Endothelial cell (in vitro differentiated cells): ENCODE measurements around the gene DGUOK. TPM values are rescaled to one million over a fixed set of nuclear protein-coding genes. Genes with fewer than 3 reads are reported as not detected.

Experiments
- DNase-seq: peaks from one replicate; pipeline ENCODE4 v3.0.0; 2021; ENCODE audit warnings: low spot score
- H3K27ac Mint-ChIP-seq: one replicate; pipeline ENCODE4 v1.8.0; 2021; ENCODE audit warnings: mixed read lengths, inconsistent platforms; ENCODE audit not compliant: unreplicated experiment
- H3K27me3 Mint-ChIP-seq: one replicate; pipeline ENCODE4 v1.8.0; 2021; ENCODE audit warnings: mild to moderate bottlenecking, moderate library complexity, mixed read lengths, inconsistent platforms; ENCODE audit not compliant: unreplicated experiment
- H3K36me3 Mint-ChIP-seq: one replicate; pipeline ENCODE4 v1.8.0; 2021; ENCODE audit warnings: mild to moderate bottlenecking, low read depth, mixed read lengths, inconsistent platforms; ENCODE audit not compliant: unreplicated experiment
- H3K4me1 Mint-ChIP-seq: one replicate; pipeline ENCODE4 v1.8.0; 2021; ENCODE audit warnings: mild to moderate bottlenecking, mixed read lengths, inconsistent platforms; ENCODE audit not compliant: unreplicated experiment
- H3K4me3 Mint-ChIP-seq: one replicate; pipeline ENCODE4 v1.8.0; 2021; ENCODE audit warnings: mild to moderate bottlenecking, mixed read lengths, inconsistent platforms; ENCODE audit not compliant: unreplicated experiment
- H3K9me3 Mint-ChIP-seq: one replicate; pipeline ENCODE4 v1.8.0; 2021; ENCODE audit warnings: mixed read lengths, inconsistent platforms; ENCODE audit not compliant: unreplicated experiment
- total RNA-seq: library from RNA; stranded (reverse); fragmentation: NEBNext Ultra II Directional; extraction: Animal tissue kit (Norgen Biotek cat#: 25700); gene quantifications from one replicate; pipeline ENCODE4 v1.2.1, GENCODE V29; 2021; ENCODE audit not compliant: unreplicated experiment
- TF ChIP-seq, protein P1 (sequence below): fragments of 200-600 bp; sonication (generic); IDR thresholded peaks from one replicate; pipeline ENCODE4 v1.5.0; 2021; ENCODE audit warnings: antibody characterized with exemption; ENCODE audit not compliant: unreplicated experiment

DGUOK gene
- total RNA-seq, 1 donor from 2014 or later = 68.3 TPM

DNA sequence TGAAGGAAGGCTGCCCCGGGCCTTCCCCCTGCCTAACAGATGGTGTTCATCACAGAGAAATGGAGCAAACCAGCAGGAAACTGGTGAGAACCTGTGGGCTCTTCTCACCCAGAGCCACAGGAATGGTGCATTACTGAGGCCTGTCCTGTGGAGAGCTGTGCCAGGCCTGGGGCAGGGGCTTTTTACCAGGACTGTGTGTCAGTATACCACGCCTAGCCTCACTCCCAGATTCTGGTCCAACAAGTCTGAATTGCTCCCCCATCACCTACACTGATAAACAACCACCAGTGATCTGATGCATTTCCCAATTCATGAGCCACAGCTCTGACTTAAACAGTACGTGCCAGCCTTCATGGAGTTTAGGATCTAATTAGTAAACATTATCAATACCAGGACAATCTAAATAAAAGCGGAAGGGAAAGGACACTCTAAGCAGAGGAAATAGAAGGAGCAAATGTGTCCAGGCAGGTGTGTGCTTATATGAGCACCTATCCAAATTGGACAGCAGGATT lies 8.9 kb upstream of the DGUOK start:
- no peak overlapping the region for H3K4me3 Mint-ChIP-seq
- H3K27ac Mint-ChIP-seq = no peak overlapping the region
- TF ChIP-seq, protein P1, sequence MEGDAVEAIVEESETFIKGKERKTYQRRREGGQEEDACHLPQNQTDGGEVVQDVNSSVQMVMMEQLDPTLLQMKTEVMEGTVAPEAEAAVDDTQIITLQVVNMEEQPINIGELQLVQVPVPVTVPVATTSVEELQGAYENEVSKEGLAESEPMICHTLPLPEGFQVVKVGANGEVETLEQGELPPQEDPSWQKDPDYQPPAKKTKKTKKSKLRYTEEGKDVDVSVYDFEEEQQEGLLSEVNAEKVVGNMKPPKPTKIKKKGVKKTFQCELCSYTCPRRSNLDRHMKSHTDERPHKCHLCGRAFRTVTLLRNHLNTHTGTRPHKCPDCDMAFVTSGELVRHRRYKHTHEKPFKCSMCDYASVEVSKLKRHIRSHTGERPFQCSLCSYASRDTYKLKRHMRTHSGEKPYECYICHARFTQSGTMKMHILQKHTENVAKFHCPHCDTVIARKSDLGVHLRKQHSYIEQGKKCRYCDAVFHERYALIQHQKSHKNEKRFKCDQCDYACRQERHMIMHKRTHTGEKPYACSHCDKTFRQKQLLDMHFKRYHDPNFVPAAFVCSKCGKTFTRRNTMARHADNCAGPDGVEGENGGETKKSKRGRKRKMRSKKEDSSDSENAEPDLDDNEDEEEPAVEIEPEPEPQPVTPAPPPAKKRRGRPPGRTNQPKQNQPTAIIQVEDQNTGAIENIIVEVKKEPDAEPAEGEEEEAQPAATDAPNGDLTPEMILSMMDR = no peak
- no peaks in the 10 kb centered on the region for H3K9me3 Mint-ChIP-seq
- DNase-seq = no peak
- peaks cover 5% of the 10 kb centered on the region for H3K27me3 Mint-ChIP-seq
- H3K36me3 Mint-ChIP-seq = no peaks in the 10 kb centered on the region
- peaks cover 12% of the 10 kb centered on the region for H3K4me1 Mint-ChIP-seq

DNA sequence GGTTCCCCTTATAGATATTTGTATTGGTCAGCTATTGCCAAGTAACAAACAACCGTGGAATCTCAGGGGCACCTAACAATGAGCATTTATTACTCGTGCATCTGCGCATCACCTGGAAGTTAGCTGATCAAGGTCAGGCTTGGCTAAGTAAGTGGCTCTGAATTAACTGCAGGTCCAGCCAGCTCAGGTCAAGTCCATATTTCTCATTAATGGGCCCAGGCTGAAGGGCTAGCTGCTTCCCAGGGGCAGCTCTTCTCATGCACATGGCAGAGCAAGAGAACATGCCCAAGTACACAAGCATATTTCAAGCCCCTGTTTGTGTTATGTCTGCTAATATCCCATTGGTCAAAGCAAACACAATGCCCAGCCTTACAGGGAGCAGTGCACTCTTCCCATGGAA lies 7.8 kb upstream of the DGUOK start:
- H3K27ac Mint-ChIP-seq = no peak overlapping the region
- no peak for DNase-seq
- H3K36me3 Mint-ChIP-seq = no peaks in the 10 kb centered on the region
- peaks cover 12% of the 10 kb centered on the region for H3K4me1 Mint-ChIP-seq
- TF ChIP-seq, protein P1 = no peak
- peaks cover 5% of the 10 kb centered on the region for H3K27me3 Mint-ChIP-seq
- no peak overlapping the region for H3K4me3 Mint-ChIP-seq
- H3K9me3 Mint-ChIP-seq = no peaks in the 10 kb centered on the region

DNA sequence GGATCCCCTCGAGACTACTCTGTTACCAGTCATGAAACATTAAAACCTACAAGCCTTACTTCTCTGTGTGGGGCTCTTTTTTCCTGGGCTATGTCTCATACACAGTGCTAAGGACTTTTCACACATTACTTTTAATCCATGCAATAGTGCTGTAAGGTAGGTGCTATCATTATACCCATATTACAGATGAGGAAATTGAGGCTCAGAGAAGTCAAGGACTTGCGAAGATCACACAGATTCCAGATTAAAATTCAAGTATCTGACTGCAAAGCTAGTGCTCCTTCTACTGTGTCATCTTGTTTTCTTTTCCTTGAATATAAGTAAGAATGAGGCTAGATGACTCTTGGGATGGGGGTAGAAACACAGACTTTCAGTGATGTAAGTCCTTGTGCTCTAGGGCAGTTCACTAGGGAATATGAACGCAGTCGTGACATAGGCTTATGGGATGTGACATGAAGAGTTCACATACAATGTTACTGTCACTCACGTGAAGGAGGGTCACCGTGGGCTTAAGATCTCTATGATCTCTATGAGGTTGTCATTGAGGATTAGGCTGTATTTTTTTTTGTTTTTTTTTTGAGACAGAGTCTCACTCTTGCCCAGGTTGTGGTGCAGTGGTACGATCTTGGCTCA lies 7.0 kb upstream of the DGUOK start:
- no peaks in the 10 kb centered on the region for H3K9me3 Mint-ChIP-seq
- H3K27ac Mint-ChIP-seq = no peak overlapping the region
- no peak for DNase-seq
- H3K36me3 Mint-ChIP-seq = no peaks in the 10 kb centered on the region
- TF ChIP-seq, protein P1 = no peak
- peaks cover 5% of the 10 kb centered on the region for H3K27me3 Mint-ChIP-seq
- H3K4me1 Mint-ChIP-seq = peaks cover 9% of the 10 kb centered on the region
- H3K4me3 Mint-ChIP-seq = no peak overlapping the region

- TF ChIP-seq, protein P1 = peak; percentile 36
- Mint-ChIP-seq H3K4me3 (no peak overlapping the region), H3K4me1 (peaks cover 6% of the 10 kb centered on the region), H3K9me3 (no peaks in the 10 kb centered on the region), H3K27me3 (peaks cover 5% of the 10 kb centered on the region), H3K27ac (no peak overlapping the region), H3K36me3 (peaks cover under 1% of the 10 kb centered on the region)
- DNase-seq = peak; percentile 68
Measured at GRCh38 chr2:73920577-73921545, 5.8 kb upstream of the DGUOK start.
